Mesendoderm (in vitro differentiated cells): ENCODE results near the gene UXS1.

Experiments used
- DNase-seq: peaks from one replicate; pipeline ENCODE4 v3.0.0; 2013
- H2AK5ac ChIP-seq: 2 replicates; pipeline ENCODE4 v1.6.1; 2013; ENCODE audit warnings: low read length, inconsistent platforms
- H2BK120ac ChIP-seq: 2 replicates; pipeline ENCODE4 v1.6.1; 2013; ENCODE audit warnings: low read depth, mild to moderate bottlenecking, low read length, moderate library complexity, mixed read lengths
- H2BK15ac ChIP-seq: replicated peaks from 2 replicates; pipeline ENCODE4 v1.6.1; 2013; ENCODE audit warnings: low read depth, mild to moderate bottlenecking, moderate library complexity
- H2BK5ac ChIP-seq: 2 replicates; pipeline ENCODE4 v1.6.1; 2013; ENCODE audit warnings: low read length, inconsistent platforms
- H3K18ac ChIP-seq: 2 replicates; pipeline ENCODE4 v1.6.1; 2013; ENCODE audit warnings: mild to moderate bottlenecking, low read length, mixed read lengths
- H3K23ac ChIP-seq: one replicate; pipeline ENCODE4 v1.6.1; 2013; ENCODE audit warnings: low read length
- H3K27ac ChIP-seq: 2 replicates; pipeline ENCODE4 v1.5.1; 2013; ENCODE audit warnings: low read depth, mild to moderate bottlenecking, inconsistent platforms, low read length, moderate library complexity
- H3K27me3 ChIP-seq: 2 replicates; pipeline ENCODE4 v1.6.1; 2013; ENCODE audit warnings: low read length, control low read depth, mild to moderate bottlenecking, inconsistent platforms; ENCODE audit not compliant: insufficient read depth, poor library complexity
- H3K36me3 ChIP-seq: 2 replicates; pipeline ENCODE4 v1.6.1; 2013; ENCODE audit warnings: low read length, inconsistent platforms; ENCODE audit not compliant: control insufficient read depth, insufficient read depth
- H3K4ac ChIP-seq: one replicate; pipeline ENCODE4 v1.6.1; 2013; ENCODE audit warnings: low read depth, mild to moderate bottlenecking, low read length, moderate library complexity
- H3K4me1 ChIP-seq: 2 replicates; pipeline ENCODE4 v1.6.1; 2013; ENCODE audit warnings: low read depth, low read length, inconsistent platforms; ENCODE audit not compliant: control insufficient read depth
- H3K4me2 ChIP-seq: 2 replicates; pipeline ENCODE4 v1.6.1; 2013; ENCODE audit warnings: low read length
- H3K4me3 ChIP-seq: 2 replicates; pipeline ENCODE4 v1.5.1; 2013; ENCODE audit warnings: mild to moderate bottlenecking, low read length
- H3K56ac ChIP-seq: one replicate; pipeline ENCODE4 v1.6.1; 2013; ENCODE audit warnings: low read length
- H3K79me1 ChIP-seq: 2 replicates; pipeline ENCODE4 v1.6.1; 2013; ENCODE audit warnings: low read length, inconsistent platforms
- H3K79me2 ChIP-seq: 2 replicates; pipeline ENCODE4 v1.6.1; 2013; ENCODE audit warnings: mild to moderate bottlenecking, low read length; ENCODE audit not compliant: control insufficient read depth, insufficient read depth
- H3K9ac ChIP-seq: 2 replicates; pipeline ENCODE4 v1.6.1; 2013; ENCODE audit warnings: low read length, inconsistent platforms
- H4K5ac ChIP-seq: one replicate; pipeline ENCODE4 v1.6.1; 2013; ENCODE audit warnings: low read length
- H4K8ac ChIP-seq: one replicate; pipeline ENCODE4 v1.6.1; 2013; ENCODE audit warnings: low read depth, mild to moderate bottlenecking, control low read depth, low read length, moderate library complexity
- WGBS: extraction: QIAGEN DNeasy Blood & Tissue Kit; methylation state at CpG from one replicate; pipeline ENCODE4 v1.1.7; 2013; ENCODE audit warnings: low lambda C conversion rate, missing lambda C conversion rate; ENCODE audit not compliant: insufficient coverage; ENCODE audit errors: extremely low coverage; 5-methylcytosine and 5-hydroxymethylcytosine counted together

Gene UXS1

DNA sequence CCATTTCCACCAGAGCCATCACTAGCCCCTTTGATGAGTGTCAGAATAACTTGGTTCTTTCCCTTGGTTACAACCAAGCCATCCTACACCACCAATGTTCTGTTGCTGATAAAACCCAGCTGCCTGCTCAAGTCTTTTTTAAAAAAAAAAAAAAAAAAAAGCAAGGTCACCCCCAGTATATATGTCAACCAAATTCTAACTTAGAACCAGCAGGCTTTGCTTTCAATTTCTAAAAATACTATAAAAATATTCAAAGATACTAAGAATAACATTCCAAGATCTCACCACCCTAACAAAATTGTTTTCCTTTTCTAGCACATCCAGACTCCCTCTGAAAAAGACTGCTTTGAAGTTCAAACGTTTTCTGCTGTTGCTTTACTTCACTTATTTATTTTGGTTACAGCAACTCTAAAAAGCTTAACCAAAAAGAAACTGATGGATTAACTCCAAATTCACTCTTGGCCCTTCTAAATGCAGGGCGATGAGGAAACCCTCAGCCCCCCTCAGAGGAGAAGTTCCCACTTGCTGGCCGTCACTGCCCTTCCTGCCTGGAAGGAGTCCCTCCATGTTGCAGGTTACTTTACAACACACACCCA lies 10.9 kb downstream of the UXS1 start:
- no CpG with 5 or more reads among the region's 3 CpGs for WGBS
- no peak overlapping the region for H3K4me3 ChIP-seq
- peaks cover 37% of the 10 kb centered on the region for H3K79me2 ChIP-seq
- no peak for DNase-seq
- H3K4me1 ChIP-seq: no peaks in the 10 kb centered on the region
- H2AK5ac ChIP-seq: no peak overlapping the region
- H2BK15ac ChIP-seq: no peak overlapping the region
- no peaks in the 10 kb centered on the region for H3K36me3 ChIP-seq
- no peak overlapping the region for H2BK5ac ChIP-seq
- H2BK120ac ChIP-seq: no peak overlapping the region
- no peak overlapping the region for H4K5ac ChIP-seq
- no peak overlapping the region for H3K23ac ChIP-seq
- no peak overlapping the region for H3K56ac ChIP-seq
- H3K18ac ChIP-seq: no peak overlapping the region
- no peak overlapping the region for H3K4me2 ChIP-seq
- peaks cover 24% of the 10 kb centered on the region for H3K79me1 ChIP-seq
- no peak overlapping the region for H3K9ac ChIP-seq
- H3K27me3 ChIP-seq: no peaks in the 10 kb centered on the region
- no peak overlapping the region for H3K27ac ChIP-seq
- no peak overlapping the region for H3K4ac ChIP-seq
- no peak overlapping the region for H4K8ac ChIP-seq

DNA sequence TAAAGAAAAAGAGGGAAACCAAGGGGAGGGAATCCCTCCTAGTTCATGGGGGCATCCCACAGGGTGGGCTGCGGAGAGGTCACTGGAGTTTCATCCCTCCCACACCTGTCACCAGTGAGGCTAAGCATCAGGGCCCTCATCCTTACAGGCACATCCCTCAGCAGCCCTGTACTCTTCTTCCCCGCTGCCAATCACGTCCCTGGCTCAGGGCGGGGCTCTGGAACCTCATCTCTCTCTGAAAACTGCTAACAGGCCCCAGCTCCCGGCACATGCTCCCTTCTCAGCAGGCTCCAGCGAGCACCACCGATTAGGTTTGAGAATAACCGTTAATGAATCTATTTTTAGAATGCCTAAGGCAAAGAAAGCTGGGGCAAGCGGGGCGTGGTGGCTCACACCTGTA lies 13.0 kb downstream of the UXS1 start:
- Histone ChIP-seq H3K27me3 (no peaks in the 10 kb centered on the region), H3K4me3 (no peak overlapping the region), H4K5ac (no peak overlapping the region), H3K79me2 (peaks cover 28% of the 10 kb centered on the region), H2AK5ac (no peak overlapping the region), H2BK15ac (no peak overlapping the region), H2BK5ac (no peak overlapping the region), H3K79me1 (peaks cover 20% of the 10 kb centered on the region), H3K27ac (no peak overlapping the region), H2BK120ac (no peak overlapping the region), H3K9ac (no peak overlapping the region), H3K36me3 (no peaks in the 10 kb centered on the region), H3K4ac (no peak overlapping the region), H3K23ac (no peak overlapping the region), H3K56ac (no peak overlapping the region), H4K8ac (no peak overlapping the region), H3K4me2 (no peak overlapping the region), H3K4me1 (no peaks in the 10 kb centered on the region), H3K18ac (no peak overlapping the region)
- DNase-seq: no peak
- no CpG with 5 or more reads among the region's 10 CpGs for WGBS

GRCh38 chr2:106180602-106181001 lies 13.5 kb downstream of the UXS1 start:
- H3K18ac ChIP-seq: no peak overlapping the region
- no CpG with 5 or more reads among the region's 5 CpGs for WGBS
- peaks cover 26% of the 10 kb centered on the region for H3K79me2 ChIP-seq
- H3K4me2 ChIP-seq: no peak overlapping the region
- no peak overlapping the region for H4K8ac ChIP-seq
- DNase-seq: no peak
- no peak overlapping the region for H2AK5ac ChIP-seq
- no peaks in the 10 kb centered on the region for H3K4me1 ChIP-seq
- H2BK15ac ChIP-seq: no peak overlapping the region
- H3K79me1 ChIP-seq: peaks cover 20% of the 10 kb centered on the region
- no peak overlapping the region for H3K23ac ChIP-seq
- no peaks in the 10 kb centered on the region for H3K36me3 ChIP-seq
- no peak overlapping the region for H3K56ac ChIP-seq
- H3K9ac ChIP-seq: no peak overlapping the region
- H4K5ac ChIP-seq: no peak overlapping the region
- H3K4me3 ChIP-seq: no peak overlapping the region
- H3K27ac ChIP-seq: no peak overlapping the region
- no peak overlapping the region for H3K4ac ChIP-seq
- H2BK120ac ChIP-seq: no peak overlapping the region
- H2BK5ac ChIP-seq: no peak overlapping the region
- H3K27me3 ChIP-seq: no peaks in the 10 kb centered on the region

DNA sequence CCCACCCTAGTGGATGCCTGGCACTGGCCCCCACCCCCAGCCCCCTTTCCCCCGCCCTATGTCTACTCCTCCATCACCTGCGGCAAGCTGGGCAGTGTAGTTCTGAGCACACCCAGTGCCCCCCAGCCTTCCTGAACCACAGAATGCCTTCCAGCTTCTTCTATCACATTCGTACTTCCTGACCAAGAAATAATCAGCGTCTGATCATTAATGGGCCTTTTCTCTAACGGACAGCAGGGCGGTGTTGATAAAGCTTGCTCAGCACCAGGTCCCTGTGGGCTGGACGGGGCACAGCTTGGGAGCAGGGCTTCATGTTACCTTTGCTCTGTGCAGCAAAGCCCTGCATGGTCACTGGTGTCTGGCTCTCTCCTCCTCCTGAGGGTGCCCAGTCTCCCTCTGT lies 15.4 kb downstream of the UXS1 start:
- no peak overlapping the region for H3K9ac ChIP-seq
- H4K8ac ChIP-seq: no peak overlapping the region
- H3K79me2 ChIP-seq: peaks cover 23% of the 10 kb centered on the region
- no peak overlapping the region for H3K4me2 ChIP-seq
- peaks cover 18% of the 10 kb centered on the region for H3K79me1 ChIP-seq
- no peak for DNase-seq
- H3K56ac ChIP-seq: no peak overlapping the region
- H3K4ac ChIP-seq: no peak overlapping the region
- H4K5ac ChIP-seq: no peak overlapping the region
- no peak overlapping the region for H2BK15ac ChIP-seq
- no peak overlapping the region for H3K18ac ChIP-seq
- no peaks in the 10 kb centered on the region for H3K27me3 ChIP-seq
- H2AK5ac ChIP-seq: no peak overlapping the region
- H3K27ac ChIP-seq: no peak overlapping the region
- no peak overlapping the region for H2BK120ac ChIP-seq
- no peaks in the 10 kb centered on the region for H3K36me3 ChIP-seq
- H3K4me1 ChIP-seq: no peaks in the 10 kb centered on the region
- WGBS: no CpG with 5 or more reads among the region's 7 CpGs
- no peak overlapping the region for H3K4me3 ChIP-seq
- no peak overlapping the region for H2BK5ac ChIP-seq
- no peak overlapping the region for H3K23ac ChIP-seq

DNA sequence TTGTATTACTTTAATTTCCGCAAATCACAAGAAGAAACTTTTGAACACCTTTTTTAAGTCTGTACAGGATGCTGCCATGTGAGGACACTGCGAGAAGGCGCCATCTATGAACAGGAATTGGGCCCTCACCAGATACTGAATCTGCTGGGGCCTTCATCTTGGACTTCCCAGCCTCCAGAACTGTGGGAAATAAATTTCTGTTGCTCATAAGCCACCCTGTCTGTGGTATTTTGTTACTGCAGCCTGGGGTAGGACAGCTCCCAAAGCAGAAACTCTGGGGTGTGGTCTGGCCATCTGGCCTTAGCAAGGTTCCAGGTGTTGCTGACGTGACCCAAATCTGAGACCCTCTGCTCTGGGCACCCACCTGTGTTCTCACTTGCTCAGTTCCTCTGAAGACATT lies 16.5 kb downstream of the UXS1 start:
- no CpG with 5 or more reads among the region's 4 CpGs for WGBS
- H3K27me3 ChIP-seq: no peaks in the 10 kb centered on the region

DNA sequence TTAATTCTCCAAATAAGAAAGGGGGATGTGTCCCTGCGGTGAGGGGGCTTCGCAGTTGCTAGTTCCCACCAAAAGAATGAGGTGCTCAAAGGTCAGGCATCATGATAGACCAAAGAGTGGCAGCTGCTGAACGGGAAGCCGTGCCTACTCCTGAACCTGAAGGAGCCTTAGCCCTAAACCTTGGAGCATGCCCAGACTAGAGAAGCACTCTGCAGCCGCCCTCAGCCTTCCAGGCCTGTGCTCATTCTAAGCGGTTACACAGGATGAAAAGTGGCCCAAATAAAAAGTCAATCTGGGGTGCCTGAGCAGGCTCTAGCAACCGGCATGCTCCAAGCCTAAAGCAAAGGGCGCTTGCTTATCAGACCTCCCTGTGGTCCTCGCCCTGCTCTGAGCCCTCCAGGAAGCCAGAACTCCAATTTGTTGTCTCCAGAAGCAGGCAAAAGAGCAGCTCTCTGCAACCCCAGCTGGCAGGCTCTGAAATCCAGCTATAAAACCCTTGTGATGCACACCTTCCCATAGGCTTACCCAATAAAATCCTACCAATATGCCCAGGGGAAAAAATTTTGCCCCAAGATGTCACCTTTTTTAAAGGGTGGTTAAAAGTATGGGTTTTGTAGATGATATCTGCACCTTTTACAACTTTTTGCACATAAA lies 17.5 kb downstream of the UXS1 start:
- Histone ChIP-seq H2BK15ac (no peak overlapping the region), H4K5ac (no peak overlapping the region), H3K9ac (no peak overlapping the region), H3K4me1 (no peaks in the 10 kb centered on the region), H3K79me2 (peaks cover 22% of the 10 kb centered on the region), H3K27me3 (no peaks in the 10 kb centered on the region), H2AK5ac (no peak overlapping the region), H3K4me2 (no peak overlapping the region), H3K36me3 (no peaks in the 10 kb centered on the region), H3K56ac (no peak overlapping the region), H2BK120ac (no peak overlapping the region), H3K4me3 (no peak overlapping the region), H2BK5ac (no peak overlapping the region), H3K18ac (no peak overlapping the region), H3K79me1 (peaks cover 20% of the 10 kb centered on the region), H3K27ac (no peak overlapping the region), H4K8ac (no peak overlapping the region), H3K4ac (no peak overlapping the region), H3K23ac (no peak overlapping the region)
- WGBS: no CpG with 5 or more reads among the region's 9 CpGs
- DNase-seq: no peak

More for the DNA sequence above, 16.5 kb downstream of the UXS1 start:
- H4K8ac ChIP-seq: no peak overlapping the region
- no peak overlapping the region for H2BK120ac ChIP-seq
- H4K5ac ChIP-seq: no peak overlapping the region
- H2BK15ac ChIP-seq: no peak overlapping the region
- H3K56ac ChIP-seq: no peak overlapping the region
- no peak overlapping the region for H2BK5ac ChIP-seq
- no peaks in the 10 kb centered on the region for H3K36me3 ChIP-seq
- no peak overlapping the region for H3K23ac ChIP-seq
- H3K4me1 ChIP-seq: no peaks in the 10 kb centered on the region
- H3K18ac ChIP-seq: no peak overlapping the region
- peaks cover 18% of the 10 kb centered on the region for H3K79me1 ChIP-seq
- H3K4ac ChIP-seq: no peak overlapping the region
- no peak overlapping the region for H3K4me2 ChIP-seq
- H3K4me3 ChIP-seq: no peak overlapping the region
- peaks cover 23% of the 10 kb centered on the region for H3K79me2 ChIP-seq
- no peak for DNase-seq
- no peak overlapping the region for H2AK5ac ChIP-seq
- no peak overlapping the region for H3K27ac ChIP-seq
- no peak overlapping the region for H3K9ac ChIP-seq
